Activated naive CD4-positive, alpha-beta T cell treated with anti-CD3 and anti-CD28 coated beads, Interleukin-2, amount 50 U/mL, for 16 hours (primary cell): Measurements from ENCODE around the gene PPM1H.

Source experiments
- DNase-seq: peaks from one replicate; pipeline ENCODE4 v3.0.0-alpha.2; 2020

Gene PPM1H

DNA sequence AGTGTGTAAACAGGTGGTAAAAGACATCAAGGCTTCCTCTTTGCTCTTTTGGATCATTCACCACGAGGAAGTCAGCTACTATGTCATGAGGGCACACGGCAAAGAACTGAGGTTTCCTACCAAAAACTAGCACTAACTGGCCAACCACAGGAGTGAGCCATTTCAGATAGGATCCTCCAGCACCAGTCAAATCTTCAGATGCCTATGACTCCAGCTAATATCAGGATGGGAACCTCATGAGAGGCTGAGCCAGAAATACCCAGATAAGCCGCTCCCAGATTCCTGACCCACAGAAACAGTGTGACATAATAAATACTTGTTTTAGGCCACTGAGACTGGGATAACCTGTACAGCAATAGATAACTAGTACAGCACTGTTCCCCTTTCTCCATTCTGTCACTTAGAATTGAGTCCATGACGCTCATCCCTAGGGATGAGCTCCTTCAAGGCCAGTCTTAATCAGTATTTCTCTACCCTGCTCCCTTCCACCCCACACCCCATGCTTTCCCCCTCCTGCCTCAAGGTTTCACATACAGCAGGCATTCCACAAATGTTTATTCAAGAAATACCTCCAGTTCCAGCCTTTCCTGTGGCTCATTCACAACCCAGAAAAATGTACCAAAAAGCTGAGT is 68.4 kb downstream of the PPM1H start:
- no peak for DNase-seq

DNA sequence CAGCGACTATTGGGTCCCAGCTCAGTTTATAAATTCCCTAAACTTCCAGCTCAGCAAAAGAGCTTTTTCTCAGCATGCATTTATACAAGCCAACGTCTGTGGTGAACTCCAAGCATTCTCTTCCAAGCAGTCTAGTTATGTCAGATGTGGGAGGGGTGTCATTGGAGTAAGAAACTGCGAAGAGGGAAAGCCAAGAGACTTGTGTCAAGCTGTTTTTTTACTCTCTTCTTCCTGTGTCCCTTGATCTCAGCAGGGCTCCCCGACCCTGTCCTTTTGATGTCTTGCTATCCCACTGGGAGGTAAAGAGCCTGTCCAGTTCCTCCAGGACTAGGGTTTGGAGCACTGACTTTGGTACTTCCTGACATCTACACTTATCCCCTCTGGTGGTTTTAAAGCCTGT is 69.0 kb downstream of the PPM1H start:
- DNase-seq = no peak

DNA sequence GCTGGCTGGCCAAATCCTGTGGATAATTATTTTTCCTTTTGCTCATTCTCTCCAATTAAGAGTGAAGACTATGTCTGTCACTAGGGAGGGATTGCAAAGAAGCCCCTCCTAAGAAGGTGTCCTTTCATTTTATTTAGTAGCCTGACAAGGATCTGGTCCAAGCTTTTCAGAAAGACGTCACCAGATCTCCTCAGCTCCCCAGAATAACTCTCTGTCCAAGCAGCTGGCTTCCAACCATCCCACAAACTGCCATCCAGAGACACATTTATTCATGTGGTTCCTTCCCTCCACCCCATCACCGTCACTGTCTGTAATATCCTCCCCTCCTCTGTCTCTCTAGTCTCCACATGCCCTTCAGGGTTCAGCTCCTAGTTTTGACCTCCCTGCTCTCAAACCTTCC is 69.9 kb downstream of the PPM1H start:
- DNase-seq = no peak

DNA sequence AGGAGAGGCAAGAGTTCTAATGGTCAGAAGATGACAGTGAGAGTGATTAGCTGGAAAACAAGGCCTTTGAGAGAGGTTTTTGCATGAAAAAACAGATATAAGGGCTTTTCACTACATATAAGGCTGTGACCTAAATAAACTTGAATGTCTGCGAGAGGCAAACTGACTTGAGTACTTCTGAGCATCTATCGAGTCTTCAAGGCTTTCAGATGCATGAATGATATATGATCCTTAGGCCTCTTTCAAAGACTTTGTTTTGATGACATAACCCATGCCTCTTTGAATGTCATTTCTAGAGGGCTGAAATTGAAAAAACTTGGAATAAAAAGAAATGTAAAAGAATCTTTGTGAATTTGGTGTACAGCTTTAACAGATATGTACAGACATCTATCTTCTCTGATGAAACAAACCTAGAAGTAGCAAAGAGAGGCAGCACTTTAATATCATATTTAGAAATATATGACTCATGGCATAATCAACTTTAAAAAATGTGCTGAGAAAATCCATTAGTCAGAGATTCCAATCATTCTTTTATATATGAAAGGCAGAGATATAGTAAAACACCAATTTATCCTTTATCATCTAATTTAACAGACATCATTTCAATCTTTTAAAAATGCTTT is 72.6 kb downstream of the PPM1H start:
- no peak for DNase-seq

DNA sequence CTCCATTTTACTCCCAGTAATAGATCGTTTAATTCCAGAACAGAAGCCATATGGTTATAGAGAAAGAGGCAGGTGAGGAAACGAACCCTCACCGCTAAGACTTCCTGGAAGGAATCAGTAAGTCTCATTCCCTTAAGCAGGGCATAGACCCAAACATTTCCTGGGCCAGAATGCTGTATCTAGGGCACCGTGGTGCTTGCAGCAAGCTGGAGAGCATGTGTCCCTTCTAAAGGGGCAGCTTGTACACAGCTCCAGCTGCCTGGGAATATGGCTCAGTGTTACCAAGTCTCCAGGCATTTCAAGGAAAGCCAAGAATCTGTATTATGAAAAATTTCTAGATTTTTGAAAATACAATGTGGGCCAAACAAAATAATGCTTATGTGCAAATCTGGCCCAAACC is 73.4 kb downstream of the PPM1H start:
- DNase-seq = no peak

DNA sequence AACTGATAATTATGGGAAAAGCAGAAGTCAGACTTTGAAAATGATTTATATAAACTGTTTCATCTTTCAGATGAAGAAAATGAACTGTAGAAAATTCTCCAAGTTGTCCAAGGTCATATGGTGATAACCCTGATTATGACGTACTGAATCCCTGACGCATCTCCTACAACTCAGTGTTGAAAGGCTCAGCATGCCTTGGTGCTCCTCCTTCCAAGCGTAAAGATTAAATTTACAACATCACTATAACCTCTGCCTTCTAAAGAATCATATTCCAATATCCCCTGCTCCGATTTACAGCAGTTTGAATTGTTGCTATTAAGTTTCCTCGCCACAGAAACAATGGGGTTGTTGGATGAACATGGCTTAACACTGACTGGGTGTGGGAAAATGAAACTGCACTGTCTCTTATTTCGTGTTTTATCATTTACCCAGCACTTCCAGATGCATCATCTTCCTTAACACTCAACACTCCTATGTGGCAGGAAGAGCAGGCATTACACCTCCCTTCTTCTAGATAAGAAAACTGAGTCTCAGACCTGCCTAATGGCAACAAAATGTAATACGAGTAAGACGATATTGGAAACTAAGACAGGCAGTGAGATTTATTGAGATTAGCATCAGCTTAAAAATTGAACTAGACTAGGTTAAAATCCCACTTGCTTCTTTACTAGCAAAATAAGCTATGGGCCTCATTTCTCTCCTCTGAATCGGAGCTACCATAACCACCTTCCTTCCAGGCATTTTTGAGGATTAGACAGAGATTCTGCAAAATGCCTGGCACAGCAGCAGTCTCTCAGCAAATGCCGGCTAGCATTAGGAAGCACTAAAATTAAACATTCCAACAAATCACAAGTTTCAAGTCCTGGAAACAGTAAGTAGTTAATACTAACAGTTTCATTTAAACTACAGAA is 74.2 kb downstream of the PPM1H start:
- no peak for DNase-seq

DNA sequence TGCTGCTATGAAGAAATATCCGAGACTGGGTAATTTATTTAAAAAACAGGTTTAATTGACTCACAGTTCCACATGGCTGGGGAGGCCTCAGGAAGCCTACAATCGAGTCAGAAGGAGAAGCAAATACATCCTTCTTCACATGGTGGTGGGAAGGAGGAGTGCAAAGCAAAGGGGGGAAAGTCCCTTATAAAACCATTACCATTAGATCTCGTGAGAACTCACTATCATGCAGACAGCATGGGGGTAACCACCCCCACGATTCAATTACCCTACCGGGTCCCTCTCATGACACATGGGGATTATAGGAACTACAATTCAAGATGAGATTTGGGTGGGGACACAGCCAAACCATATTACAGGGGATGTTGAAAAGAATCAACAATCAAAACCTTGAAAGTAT is 74.9 kb downstream of the PPM1H start:
- DNase-seq = no peak

DNA sequence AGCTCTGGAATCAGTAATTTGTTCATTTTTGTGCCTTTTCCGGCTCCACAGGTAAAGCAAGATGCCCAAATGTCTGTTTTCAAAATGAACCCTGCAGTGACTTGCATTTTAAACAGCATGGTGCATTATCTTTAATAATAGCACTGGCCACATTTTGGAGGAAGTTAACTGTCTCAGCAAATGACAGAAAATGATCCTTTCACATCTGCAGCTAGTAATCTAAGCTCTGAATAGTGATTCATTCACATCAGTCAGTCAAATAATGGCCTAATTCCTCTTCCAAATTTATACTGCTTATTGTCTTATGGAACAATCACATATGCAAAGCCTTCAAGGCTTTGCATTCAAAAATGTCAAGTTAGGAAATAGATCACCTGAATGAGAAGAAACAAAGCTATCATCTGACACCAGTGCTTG is 75.6 kb downstream of the PPM1H start:
- no peak for DNase-seq

DNA sequence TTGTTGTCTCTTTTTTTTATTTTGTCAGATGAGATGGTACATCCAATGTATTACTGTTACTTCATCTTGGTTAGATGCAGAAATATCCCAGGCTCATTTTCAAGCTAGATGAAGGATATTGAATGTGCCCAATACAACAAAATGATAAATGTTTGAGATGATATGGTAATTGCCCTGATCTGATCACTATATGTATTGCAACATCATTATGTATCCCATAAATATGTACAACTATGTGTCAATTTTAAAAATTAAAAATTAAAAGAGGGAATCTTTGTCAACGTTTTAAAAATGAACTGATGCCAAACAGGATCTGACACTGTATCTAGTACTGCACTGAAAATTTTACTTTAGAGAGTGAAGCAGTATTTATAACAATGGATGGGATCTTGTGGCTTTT is 78.5 kb downstream of the PPM1H start:
- no peak for DNase-seq

DNA sequence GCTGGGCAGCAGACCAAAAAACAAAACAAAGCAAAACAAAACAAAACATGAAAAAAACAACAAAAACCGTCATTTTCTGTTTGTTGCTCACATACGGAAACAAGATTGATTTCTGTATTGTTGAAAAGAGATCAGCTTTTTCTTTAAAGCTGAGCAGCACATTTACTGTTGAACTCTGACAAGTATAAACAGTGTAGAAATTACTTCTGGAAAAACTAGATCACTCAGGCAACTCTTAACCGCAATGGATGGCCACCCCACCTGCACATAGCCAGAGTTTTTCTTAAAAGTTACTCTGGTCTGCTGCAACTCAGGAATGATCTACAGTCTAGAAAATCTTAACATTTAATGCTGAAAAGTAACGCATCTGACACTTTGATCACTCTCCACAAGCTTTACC is 80.9 kb downstream of the PPM1H start:
- DNase-seq = no peak

DNA sequence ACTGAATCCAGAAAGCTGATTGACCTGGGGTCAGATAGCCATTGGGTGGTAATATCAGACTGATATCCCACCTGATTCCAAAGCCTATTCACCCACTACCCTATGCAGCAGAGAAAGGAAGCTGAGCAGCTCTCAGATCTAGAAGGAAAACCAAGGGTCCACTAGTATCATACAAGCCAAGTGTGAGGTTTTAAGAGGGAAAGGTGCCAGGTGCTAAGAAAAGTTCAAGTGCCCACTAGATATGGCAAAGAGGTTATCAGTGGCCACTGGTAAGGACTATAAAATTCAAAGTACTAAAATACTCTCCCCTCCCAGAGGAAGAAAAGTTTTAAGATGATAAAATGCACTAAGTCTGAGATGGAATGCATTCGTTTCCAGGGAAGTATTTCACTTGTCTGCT is 85.6 kb downstream of the PPM1H start:
- DNase-seq = no peak

DNA sequence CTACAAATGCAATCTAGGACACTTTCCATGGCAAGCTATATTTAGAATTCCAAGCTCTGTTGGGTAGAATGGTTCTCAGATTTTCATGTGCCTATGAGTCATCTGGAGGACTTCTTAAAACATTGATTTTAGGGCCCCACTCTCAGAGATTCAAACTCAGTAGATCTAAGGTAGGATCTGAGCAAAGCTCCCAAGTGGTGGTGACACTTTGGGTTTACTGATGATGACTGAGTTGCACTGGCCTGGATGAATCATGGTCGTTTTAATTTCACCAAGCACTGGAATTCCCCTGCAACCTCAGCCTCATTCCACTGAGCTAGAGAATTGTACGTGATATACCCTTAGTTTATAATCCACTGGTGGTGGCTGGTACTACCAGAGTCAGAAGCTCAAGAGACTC is 86.5 kb downstream of the PPM1H start:
- DNase-seq = no peak

DNA sequence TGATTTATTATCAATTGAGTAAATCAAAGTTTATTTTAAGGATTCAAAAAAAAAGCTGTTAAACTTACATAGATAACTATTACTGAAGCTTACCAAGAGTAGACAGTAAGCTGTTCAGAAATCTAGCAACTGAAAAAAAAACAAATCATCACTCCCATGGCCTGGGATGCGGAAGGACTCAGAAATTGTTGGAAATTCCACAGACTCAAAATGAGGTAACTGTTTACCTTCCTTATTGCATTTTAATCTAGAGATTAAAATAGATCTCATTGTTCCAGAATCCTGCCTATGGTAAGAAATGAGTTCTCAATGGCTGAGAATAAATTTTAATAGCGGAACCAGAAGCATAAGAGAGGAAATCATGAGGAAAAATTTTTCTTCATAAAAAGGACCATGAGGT is 87.2 kb downstream of the PPM1H start:
- no peak for DNase-seq

DNA sequence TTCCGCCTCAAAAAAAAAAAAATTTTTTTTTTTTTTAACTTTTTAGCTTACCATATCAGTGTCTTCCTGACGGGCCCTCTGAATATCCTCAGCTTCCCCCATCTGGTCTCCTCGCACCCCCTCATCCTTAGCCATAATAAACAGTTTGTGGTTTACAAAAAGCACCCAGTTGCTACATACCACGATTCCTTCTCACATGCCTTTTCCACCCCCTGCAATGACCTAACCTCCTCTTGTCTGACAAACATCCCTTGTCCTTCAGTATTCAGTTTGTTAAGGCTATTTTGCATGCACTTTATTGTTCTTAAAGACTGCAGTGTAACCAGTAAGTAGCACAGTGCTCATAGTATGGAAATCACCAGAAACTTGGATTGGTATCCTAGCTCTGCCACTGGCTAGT is 88.5 kb downstream of the PPM1H start:
- no peak for DNase-seq

DNA sequence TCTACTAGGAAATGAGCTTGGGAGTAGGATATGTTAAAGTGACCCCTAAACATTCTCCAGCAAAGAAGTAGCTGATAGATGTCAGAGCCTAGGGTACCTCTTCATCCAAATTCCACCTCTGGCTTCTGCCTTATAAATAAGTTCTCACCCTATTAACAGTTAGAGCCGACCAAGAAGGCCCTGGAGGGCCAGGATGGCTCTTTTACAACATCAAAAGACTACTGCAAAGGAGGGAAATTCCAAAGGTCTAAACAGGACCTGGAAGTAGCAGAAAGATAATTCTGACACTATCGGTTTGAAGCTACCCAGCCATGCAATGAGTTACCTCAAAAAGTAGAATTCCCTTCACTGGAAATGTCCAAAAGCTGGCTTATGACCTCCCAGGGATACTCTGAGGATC is 90.0 kb downstream of the PPM1H start:
- DNase-seq = no peak

DNA sequence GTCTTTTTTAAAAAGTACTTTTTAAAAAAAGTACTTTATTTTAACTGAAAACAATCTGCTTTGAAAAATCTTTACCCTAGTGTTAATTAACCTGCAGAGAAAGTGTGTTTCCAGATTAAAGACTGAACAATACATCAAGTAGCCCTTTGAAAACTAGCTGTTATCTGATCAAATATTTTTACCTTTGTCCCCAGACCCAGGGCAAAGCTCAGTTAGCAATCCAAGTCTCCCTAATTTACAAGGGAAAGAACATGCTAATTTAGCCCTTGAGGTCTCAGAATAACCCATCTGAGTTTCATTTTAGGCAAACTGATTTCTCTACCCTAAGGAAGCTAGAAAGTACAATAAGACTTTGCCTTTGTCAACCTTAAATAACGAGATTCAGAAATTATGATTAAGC is 91.2 kb downstream of the PPM1H start:
- DNase-seq = no peak

DNA sequence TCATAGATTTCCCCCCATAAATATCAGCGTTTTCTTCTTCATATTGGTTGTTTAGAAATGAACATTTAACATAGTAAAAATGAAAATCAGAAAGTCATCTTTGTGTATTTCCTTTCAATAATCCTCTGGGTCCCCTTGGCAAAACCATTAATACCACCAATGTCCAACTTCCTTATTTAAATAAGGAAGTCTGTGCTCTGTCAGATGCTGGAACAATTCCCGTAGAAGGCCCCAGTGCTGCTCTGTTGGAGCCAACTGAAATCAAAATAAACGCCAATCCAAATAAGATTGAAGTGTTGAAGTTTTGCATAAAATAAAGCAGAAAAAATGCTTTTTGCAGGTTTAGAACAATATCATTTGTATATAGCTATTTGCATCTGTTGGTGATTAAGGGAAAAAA is 93.1 kb downstream of the PPM1H start:
- no peak for DNase-seq

DNA sequence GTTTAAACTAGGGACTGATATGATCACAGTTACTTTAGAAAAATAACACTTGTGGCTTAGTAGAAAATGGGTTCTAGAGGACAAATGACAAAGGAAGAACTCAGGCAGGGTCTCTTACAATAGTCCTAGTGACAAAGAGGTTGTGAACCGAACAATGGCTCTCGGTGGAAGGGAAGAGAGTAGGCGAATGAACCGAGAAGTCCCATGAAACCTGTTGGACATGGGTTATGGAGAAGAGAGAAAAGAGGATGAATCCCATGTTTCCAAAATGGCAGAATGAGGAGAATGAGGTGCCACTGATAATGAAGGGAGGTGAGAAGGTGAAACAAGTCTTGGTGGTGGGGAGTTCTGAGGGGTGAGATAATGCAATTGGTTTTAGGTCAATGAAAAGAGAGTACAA is 94.1 kb downstream of the PPM1H start:
- no peak for DNase-seq

DNA sequence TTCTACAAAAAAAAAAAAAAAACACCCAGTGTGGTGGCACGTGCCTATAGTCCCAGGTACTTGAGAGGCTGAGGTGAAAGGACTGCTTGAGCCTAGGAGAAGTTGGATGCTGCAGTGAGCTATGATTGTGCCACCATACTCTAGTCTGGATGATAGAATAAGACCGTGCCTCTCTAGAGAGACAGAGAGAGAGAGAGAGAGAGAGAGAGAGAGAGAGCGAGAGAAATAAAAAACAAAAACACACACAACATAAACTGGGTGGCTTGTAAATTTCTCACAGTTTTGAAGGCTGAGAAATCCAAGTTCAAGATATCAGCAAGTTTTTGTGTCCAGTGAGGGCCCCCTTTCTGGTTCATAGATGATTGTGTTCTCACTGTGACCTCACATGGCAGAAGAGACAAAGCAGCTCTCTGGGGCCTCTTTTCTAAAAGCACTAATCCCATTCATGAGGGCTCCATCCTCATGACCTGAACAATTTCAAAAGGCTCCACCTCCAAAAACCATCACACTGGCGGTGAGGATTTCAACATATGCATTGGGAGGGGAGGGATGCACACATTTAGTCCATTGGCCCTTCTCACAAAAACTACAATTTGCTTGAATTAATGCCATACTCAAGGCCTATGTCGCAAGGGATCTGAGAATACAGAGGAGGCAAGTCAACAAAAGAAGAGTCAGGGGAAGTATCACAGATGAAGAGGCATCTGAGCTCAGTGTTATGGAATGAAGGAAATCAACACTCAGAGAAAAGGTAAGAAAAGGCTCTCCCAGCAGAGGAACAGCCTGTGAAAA is 94.9 kb downstream of the PPM1H start:
- no peak for DNase-seq

DNA sequence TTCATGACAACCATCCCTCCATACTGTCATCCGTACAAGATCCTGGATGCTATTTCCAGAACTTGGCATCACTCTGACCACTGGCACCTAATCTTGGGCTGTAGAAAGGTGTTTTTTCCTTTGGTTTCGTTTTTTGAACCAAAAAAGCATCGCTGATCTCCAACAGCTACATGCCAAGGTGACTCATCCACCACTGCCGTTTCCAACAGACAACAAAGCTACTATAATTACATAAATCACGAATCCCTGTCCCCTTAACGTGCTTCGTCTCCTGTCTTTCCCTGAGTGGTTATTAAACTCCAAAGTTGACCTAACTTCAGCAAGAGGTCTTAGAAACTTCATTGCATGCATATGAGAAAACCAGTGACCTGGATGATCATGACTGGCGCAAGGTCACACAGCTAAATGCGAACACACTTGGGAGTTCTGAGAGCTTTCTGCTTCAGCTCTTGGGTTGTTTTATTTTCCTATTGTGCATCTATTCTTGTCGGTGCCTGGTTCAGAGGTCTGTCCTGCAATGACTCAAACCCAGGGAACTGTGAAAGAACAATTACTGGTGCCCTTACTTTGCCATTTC is 99.9 kb downstream of the PPM1H start:
- DNase-seq = no peak

DNA sequence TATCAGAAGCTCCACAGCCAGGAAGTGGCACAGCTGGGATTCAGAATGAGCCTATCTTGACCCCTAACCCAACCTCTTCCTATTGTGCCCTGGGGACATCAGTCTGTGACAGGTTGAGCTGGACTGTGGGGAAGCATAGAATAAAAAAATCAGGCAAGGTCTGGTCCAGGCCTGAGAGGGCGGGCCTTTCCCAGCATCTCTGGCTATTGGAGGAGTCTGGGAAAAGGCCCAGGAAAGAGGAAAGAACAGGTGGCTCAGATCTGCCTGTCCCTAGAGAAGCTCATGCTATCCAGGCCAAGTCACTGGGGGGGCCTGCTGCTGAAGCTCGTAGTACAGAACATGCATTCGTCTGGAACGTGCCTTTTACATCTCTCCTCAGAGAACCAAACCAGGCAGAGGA is 100.5 kb downstream of the PPM1H start:
- DNase-seq = no peak

DNA sequence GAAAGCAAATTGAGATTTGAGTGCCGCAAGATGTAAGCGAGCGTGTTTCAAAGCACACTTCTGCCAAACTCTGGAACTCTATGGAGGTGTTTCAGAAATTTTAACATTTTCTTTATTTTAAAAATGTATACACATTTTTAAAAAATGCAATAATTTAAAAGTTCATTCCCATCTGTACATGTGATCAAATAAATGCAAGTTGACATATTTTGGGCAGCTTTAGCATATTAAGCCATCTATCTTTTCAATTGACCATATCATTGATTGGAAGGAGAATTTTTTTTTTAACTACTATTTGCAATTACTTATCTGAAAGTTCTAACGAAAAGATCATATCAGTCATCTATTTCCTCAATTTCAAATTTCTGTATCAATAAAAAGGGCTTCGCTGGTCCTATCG is 101.3 kb downstream of the PPM1H start:
- no peak for DNase-seq

DNA sequence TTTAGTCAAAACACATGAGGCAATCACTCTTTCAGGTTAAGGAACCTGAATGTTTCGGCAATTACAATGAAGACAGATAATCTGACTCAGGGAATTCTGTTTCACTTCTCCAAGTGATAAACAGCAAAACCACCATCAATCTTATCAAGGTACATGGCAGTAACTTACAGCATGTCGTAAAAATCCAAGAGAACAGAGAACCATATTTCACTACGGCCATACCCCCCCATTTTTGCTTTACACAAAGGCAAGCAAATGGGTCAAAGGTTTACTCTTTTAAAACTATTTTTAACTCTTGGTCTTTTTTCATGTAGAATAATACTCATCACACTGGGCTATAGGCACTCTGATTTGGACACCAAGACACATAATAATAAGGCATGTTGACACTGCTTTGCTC is 102.4 kb downstream of the PPM1H start:
- DNase-seq = no peak
